Measurements from ENCODE around the gene CCL11.

The CCL11 gene

GRCh38 chr17:34249061-34249460 is 36.5 kb upstream of the CCL11 start:
- CTCF ChIA-PET, result interaction anchor here (1.2 to 6.0 kb wide), 3 partner anchors 48 to 163 kb away, joined by 3 to 27 read pairs (median 14); no protein-coding TSS in a partner anchor
- no peaks in the 10 kb centered on the region; the same call in 1 of the 2 replicates for H3K4me1 ChIP-seq (ENCODE audit: control insufficient read depth, insufficient read depth, low read length)

GRCh38 chr17:34249478-34249877 is 36.1 kb upstream of the CCL11 start:
- Histone ChIP-seq H3K4me1 (ENCODE audit: control insufficient read depth, insufficient read depth, low read length) (peaks cover 4% of the 10 kb centered on the region), H3K36me3 (ENCODE audit: control insufficient read depth in 2 of 2, insufficient read depth in 1 of 2, low read length in 2 of 2) (no peaks in the 10 kb centered on the region), H3K9me3 (ENCODE audit: control insufficient read depth, insufficient read depth, low read depth, low read length) (no peaks in the 10 kb centered on the region), H3K27ac (ENCODE audit: extremely low read depth, low read depth, low read length) (no peak overlapping the region), H3K4me3 (ENCODE audit: low read depth, low read length) (no peak overlapping the region)
- ChIA-PET CTCF (interaction anchor here (1.2 to 6.0 kb wide), 4 partner anchors 23 to 163 kb away, joined by 3 to 27 read pairs (median 8); no protein-coding TSS in a partner anchor), POLR2A (no interaction called here)
- TF ChIP-seq ZNF266 (tag by site-specific recombination; IDR thresholded peaks at IDR 0.05; ENCODE audit: low read depth) (no peak), ZNF76 (tag by site-specific recombination; IDR thresholded peaks at IDR 0.05; ENCODE audit: borderline replicate concordance, low read depth) (no peak), ZNF211 (tag by site-specific recombination; IDR thresholded peaks at IDR 0.05; ENCODE audit: low read depth) (no peak), ZNF398 (tag by site-specific recombination; IDR thresholded peaks at IDR 0.05) (no peak), ZNF174 (tag by site-specific recombination; IDR thresholded peaks at IDR 0.05) (no peak), ZNF555 (tag by site-specific recombination; conservative IDR thresholded peaks at IDR 0.05) (no peak), ZNF585B (tag by site-specific recombination; IDR thresholded peaks at IDR 0.05) (no peak), ATF2 (tag by site-specific recombination; IDR thresholded peaks at IDR 0.05; ENCODE audit: low read depth) (no peak), OVOL3 (tag by site-specific recombination; IDR thresholded peaks at IDR 0.05) (no peak), ZFP41 (tag by site-specific recombination; IDR thresholded peaks at IDR 0.05; ENCODE audit: borderline replicate concordance) (no peak), ZNF112 (tag by site-specific recombination; IDR thresholded peaks at IDR 0.05) (no peak), BCL11B (tag by site-specific recombination; IDR thresholded peaks at IDR 0.05; ENCODE audit: low read depth) (no peak), ZNF354C (tag by site-specific recombination; IDR thresholded peaks at IDR 0.05; ENCODE audit: borderline replicate concordance, low read depth) (no peak)
- TF ChIP-seq, protein P1, sequence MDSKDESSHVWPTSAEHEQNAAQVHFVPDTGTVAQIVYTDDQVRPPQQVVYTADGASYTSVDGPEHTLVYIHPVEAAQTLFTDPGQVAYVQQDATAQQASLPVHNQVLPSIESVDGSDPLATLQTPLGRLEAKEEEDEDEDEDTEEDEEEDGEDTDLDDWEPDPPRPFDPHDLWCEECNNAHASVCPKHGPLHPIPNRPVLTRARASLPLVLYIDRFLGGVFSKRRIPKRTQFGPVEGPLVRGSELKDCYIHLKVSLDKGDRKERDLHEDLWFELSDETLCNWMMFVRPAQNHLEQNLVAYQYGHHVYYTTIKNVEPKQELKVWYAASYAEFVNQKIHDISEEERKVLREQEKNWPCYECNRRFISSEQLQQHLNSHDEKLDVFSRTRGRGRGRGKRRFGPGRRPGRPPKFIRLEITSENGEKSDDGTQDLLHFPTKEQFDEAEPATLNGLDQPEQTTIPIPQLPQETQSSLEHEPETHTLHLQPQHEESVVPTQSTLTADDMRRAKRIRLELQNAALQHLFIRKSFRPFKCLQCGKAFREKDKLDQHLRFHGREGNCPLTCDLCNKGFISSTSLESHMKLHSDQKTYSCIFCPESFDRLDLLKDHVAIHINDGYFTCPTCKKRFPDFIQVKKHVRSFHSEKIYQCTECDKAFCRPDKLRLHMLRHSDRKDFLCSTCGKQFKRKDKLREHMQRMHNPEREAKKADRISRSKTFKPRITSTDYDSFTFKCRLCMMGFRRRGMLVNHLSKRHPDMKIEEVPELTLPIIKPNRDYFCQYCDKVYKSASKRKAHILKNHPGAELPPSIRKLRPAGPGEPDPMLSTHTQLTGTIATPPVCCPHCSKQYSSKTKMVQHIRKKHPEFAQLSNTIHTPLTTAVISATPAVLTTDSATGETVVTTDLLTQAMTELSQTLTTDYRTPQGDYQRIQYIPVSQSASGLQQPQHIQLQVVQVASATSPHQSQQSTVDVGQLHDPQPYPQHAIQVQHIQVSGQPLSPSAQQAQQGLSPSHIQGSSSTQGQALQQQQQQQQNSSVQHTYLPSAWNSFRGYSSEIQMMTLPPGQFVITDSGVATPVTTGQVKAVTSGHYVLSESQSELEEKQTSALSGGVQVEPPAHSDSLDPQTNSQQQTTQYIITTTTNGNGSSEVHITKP (tag by site-specific recombination; IDR thresholded peaks at IDR 0.05), result no peak
- TF ChIP-seq, protein P2, sequence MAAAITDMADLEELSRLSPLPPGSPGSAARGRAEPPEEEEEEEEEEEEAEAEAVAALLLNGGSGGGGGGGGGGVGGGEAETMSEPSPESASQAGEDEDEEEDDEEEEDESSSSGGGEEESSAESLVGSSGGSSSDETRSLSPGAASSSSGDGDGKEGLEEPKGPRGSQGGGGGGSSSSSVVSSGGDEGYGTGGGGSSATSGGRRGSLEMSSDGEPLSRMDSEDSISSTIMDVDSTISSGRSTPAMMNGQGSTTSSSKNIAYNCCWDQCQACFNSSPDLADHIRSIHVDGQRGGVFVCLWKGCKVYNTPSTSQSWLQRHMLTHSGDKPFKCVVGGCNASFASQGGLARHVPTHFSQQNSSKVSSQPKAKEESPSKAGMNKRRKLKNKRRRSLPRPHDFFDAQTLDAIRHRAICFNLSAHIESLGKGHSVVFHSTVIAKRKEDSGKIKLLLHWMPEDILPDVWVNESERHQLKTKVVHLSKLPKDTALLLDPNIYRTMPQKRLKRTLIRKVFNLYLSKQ (tag by site-specific recombination; IDR thresholded peaks at IDR 0.05; ENCODE audit: borderline replicate concordance), result no peak

More at GRCh38 chr17:34249061-34249460, 36.5 kb upstream of the CCL11 start:
- no peaks in the 10 kb centered on the region for H3K9me3 ChIP-seq (ENCODE audit: control insufficient read depth, insufficient read depth, low read depth, low read length)
- H3K27ac ChIP-seq (ENCODE audit: extremely low read depth, low read depth, low read length), result no peak overlapping the region
- TF ChIP-seq ZNF792 (tag by site-specific recombination; IDR thresholded peaks at IDR 0.05) (no peak), ZSCAN16 (tag by site-specific recombination; IDR thresholded peaks at IDR 0.05) (no peak), ZNF776 (tag by site-specific recombination; IDR thresholded peaks at IDR 0.05; ENCODE audit: borderline replicate concordance) (no peak), ZNF768 (tag by site-specific recombination; IDR thresholded peaks at IDR 0.05) (no peak), KLF7 (tag by site-specific recombination; IDR thresholded peaks at IDR 0.05; ENCODE audit: borderline replicate concordance) (no peak)
- TF ChIP-seq, protein P1 (tag by site-specific recombination; IDR thresholded peaks at IDR 0.05), result no peak
- H3K4me3 ChIP-seq (ENCODE audit: low read depth, low read length), result no peak overlapping the region
- POLR2A ChIA-PET, result no interaction called here
- H3K36me3 ChIP-seq (ENCODE audit: control insufficient read depth in 2 of 2, insufficient read depth in 1 of 2, low read length in 2 of 2), result no peaks in the 10 kb centered on the region

Data from HEK293 (cell line).